Upper lobe of left lung (tissue), 6 donors: Measurements from ENCODE around the gene CARF. TPM values are rescaled to one million over a fixed set of nuclear protein-coding genes. Genes with fewer than 3 reads are reported as not detected.

Experiments used
- ATAC-seq, 2 donors: fragments of 200-7000 bp; cut with Tn5 transposase; one replicate each; pipeline ENCODE4 v1.9.1; 2022; ENCODE audit warnings: mild to moderate bottlenecking in 2 of 2, moderate library complexity in 2 of 2; ENCODE audit not compliant: low FRiP score in 2 of 2
- DNase-seq, 2 donors: peaks; one replicate each; pipeline ENCODE4 v3.0.0-alpha.2; 2019 to 2020
- H3K27ac ChIP-seq, 4 donors: fragments of 200-600 bp; sonication (generic); one replicate each; pipeline ENCODE4 v1.5.1; 2016 to 2019
- H3K27me3 ChIP-seq, 4 donors: fragments of 200-600 bp; sonication (generic); one replicate each; pipeline ENCODE4 v1.5.1; 2017 to 2019
- H3K36me3 ChIP-seq, 4 donors: fragments of 200-600 bp; sonication (generic); one replicate each; pipeline ENCODE4 v1.5.1; 2016 to 2019
- H3K4me1 ChIP-seq, 4 donors: fragments of 200-600 bp; sonication (generic); one replicate each; pipeline ENCODE4 v1.5.1; 2018 to 2019
- H3K4me3 ChIP-seq, 4 donors: fragments of 200-600 bp; sonication (generic); one replicate each; pipeline ENCODE4 v1.5.1; 2017 to 2019; ENCODE audit warnings: mild to moderate bottlenecking in 2 of 4, moderate library complexity in 1 of 4
- H3K9me3 ChIP-seq, 4 donors: fragments of 200-600 bp; sonication (generic); one replicate each; pipeline ENCODE4 v1.5.1; 2018 to 2019
- CTCF ChIP-seq, 6 experiments: fragments of 450-650 bp in 4 of 6; fragments of 200-600 bp in 2 of 6; sonication (generic) in 2 of 6; IDR thresholded peaks; one replicate each; pipeline ENCODE4 v1.5.1; 2016 to 2019; ENCODE audit warnings: antibody characterized with exemption in 6 of 6
- EP300 ChIP-seq, 4 donors: sonication (generic); formaldehyde crosslinking; IDR thresholded peaks; one replicate each; pipeline ENCODE4 v1.5.1; 2017; ENCODE audit warnings: antibody characterized with exemption in 4 of 4, control low read depth in 2 of 4
- POLR2A ChIP-seq, 4 donors: fragments of 450-650 bp; IDR thresholded peaks; one replicate each; pipeline ENCODE4 v1.5.1; 2016 to 2017; ENCODE audit warnings: antibody characterized with exemption in 4 of 4, mild to moderate bottlenecking in 2 of 4
- POLR2AphosphoS5 ChIP-seq, 2 donors: sonication (generic); formaldehyde crosslinking; IDR thresholded peaks; one replicate each; pipeline ENCODE4 v1.5.1; 2017; ENCODE audit warnings: antibody characterized with exemption in 2 of 2
- WGBS, 2 donors: methylation state at CpG; one replicate each; pipeline ENCODE4 v1.1.5; 2017 to 2018; 5-methylcytosine and 5-hydroxymethylcytosine counted together
- total RNA-seq, 6 donors: library from RNA; depleted of rRNA in 4 of 6; stranded (reverse); fragments of >200 nt in 4 of 6; gene quantifications; one replicate each; pipeline versions ENCODE4 v1.1.0 to v1.2.1, GENCODE V29; 2016 to 2021
- donor health status: DM: no; HTN: no; CAD: no; lungs with moderate emphysema.
- donor health status: DM: no; HTN: yes; CAD: no; lungs with severe emphysema.

CARF gene
- total RNA-seq, 6 donors from 2014 or later: 6.4 to 24.1 (median 8.7) TPM

DNA sequence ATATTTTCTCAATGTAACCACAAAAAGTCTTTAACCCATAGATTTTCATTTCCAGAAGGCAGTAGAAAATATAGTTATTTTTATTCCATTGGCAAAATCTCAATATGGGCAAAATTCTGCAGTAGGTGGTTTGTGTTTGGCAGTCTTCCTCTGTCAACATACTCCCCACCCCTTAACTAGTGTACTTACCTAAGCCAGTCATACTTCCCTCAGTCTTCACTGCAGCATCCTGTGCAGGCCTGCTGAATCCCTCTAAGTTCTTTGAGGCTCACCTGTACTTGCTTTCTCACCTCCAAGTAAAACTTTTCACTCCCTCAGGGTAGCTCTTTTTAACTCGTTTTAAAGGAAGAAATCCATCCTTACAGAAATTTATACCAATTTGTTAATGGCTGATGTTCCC lies 6.8 kb downstream of the CARF start:
- no peak for ATAC-seq
- Histone ChIP-seq H3K36me3 (peaks cover 0 to 29% (median 2%) of the 10 kb centered on the region in 4 donors), H3K4me1 (no peaks in the 10 kb centered on the region), H3K27ac (no peak overlapping the region), H3K4me3 (no peak overlapping the region), H3K27me3 (no peaks in the 10 kb centered on the region), H3K9me3 (no peaks in the 10 kb centered on the region)
- no peak for TF ChIP-seq POLR2AphosphoS5 (IDR thresholded peaks at IDR 0.05)
- TF ChIP-seq EP300 (IDR thresholded peaks at IDR 0.05): no peak
- TF ChIP-seq POLR2A (IDR thresholded peaks at IDR 0.05): no peak
- no peak for TF ChIP-seq CTCF (IDR thresholded peaks at IDR 0.05)
- 72 to 91% methylated on average over 1 of the region's 1 CpG for WGBS, 2 donors
- no peak for DNase-seq

- peaks cover 0 to 4% (median 0%) of the 10 kb centered on the region in 4 donors for H3K36me3 ChIP-seq
- no peak for DNase-seq
- ATAC-seq: peak in 1 of 2 donors; percentile 19
- TF ChIP-seq CTCF (IDR thresholded peaks at IDR 0.05) (no peak), POLR2AphosphoS5 (IDR thresholded peaks at IDR 0.05) (no peak), POLR2A (IDR thresholded peaks at IDR 0.05) (no peak), EP300 (IDR thresholded peaks at IDR 0.05) (no peak)
- WGBS, 2 donors: 92 to 94% methylated on average over 2 to 3 of the region's 3 CpGs
- H3K9me3 ChIP-seq: no peaks in the 10 kb centered on the region
- H3K27ac ChIP-seq: no peak overlapping the region
- H3K4me1 ChIP-seq: no peaks in the 10 kb centered on the region
- no peaks in the 10 kb centered on the region for H3K27me3 ChIP-seq
- H3K4me3 ChIP-seq: no peak overlapping the region
These were observed 20.5 kb downstream of the CARF start for GRCh38 chr2:202932425-202933138.

- H3K36me3 ChIP-seq: peaks cover 0 to 2% (median 0%) of the 10 kb centered on the region in 4 donors
- no peak for DNase-seq
- no peak overlapping the region for H3K4me3 ChIP-seq
- H3K27ac ChIP-seq: no peak overlapping the region
- no peak for TF ChIP-seq CTCF (IDR thresholded peaks at IDR 0.05)
- TF ChIP-seq EP300 (IDR thresholded peaks at IDR 0.05): no peak
- TF ChIP-seq POLR2A (IDR thresholded peaks at IDR 0.05): no peak
- no peak for TF ChIP-seq POLR2AphosphoS5 (IDR thresholded peaks at IDR 0.05)
- H3K4me1 ChIP-seq: no peaks in the 10 kb centered on the region
- no peaks in the 10 kb centered on the region for H3K27me3 ChIP-seq
- ATAC-seq: peak in 1 of 2 donors; percentile 26
- 97 to 100% methylated on average over 4 to 5 of the region's 5 CpGs for WGBS, 2 donors
- no peaks in the 10 kb centered on the region for H3K9me3 ChIP-seq
These were observed 21.1 kb downstream of the CARF start for GRCh38 chr2:202933139-202933510.

GRCh38 chr2:202933958-202934357 lies 21.9 kb downstream of the CARF start:
- 95 to 99% methylated on average over 2 of the region's 2 CpGs for WGBS, 2 donors
- H3K36me3 ChIP-seq: peaks cover 0 to 5% (median 0%) of the 10 kb centered on the region in 4 donors
- no peak overlapping the region for H3K27ac ChIP-seq
- H3K4me3 ChIP-seq: no peak overlapping the region
- no peaks in the 10 kb centered on the region for H3K4me1 ChIP-seq
- no peak for TF ChIP-seq POLR2A (IDR thresholded peaks at IDR 0.05)
- no peak for TF ChIP-seq CTCF (IDR thresholded peaks at IDR 0.05)
- TF ChIP-seq EP300 (IDR thresholded peaks at IDR 0.05): no peak
- no peak for TF ChIP-seq POLR2AphosphoS5 (IDR thresholded peaks at IDR 0.05)
- no peaks in the 10 kb centered on the region for H3K27me3 ChIP-seq
- ATAC-seq (no peak), DNase-seq (no peak)
- H3K9me3 ChIP-seq: no peaks in the 10 kb centered on the region

- Histone ChIP-seq H3K9me3 (no peaks in the 10 kb centered on the region), H3K36me3 (peaks cover 0 to 7% (median 0%) of the 10 kb centered on the region in 4 donors)
- WGBS, 2 donors: 95 to 100% methylated on average over 2 of the region's 2 CpGs
These were observed 22.4 kb downstream of the CARF start for GRCh38 chr2:202934456-202934855.

More at GRCh38 chr2:202934456-202934855, 22.4 kb downstream of the CARF start:
- TF ChIP-seq CTCF (IDR thresholded peaks at IDR 0.05) (no peak), POLR2AphosphoS5 (IDR thresholded peaks at IDR 0.05) (no peak), POLR2A (IDR thresholded peaks at IDR 0.05) (no peak), EP300 (IDR thresholded peaks at IDR 0.05) (no peak)
- ATAC-seq: no peak
- Histone ChIP-seq H3K4me3 (no peak overlapping the region), H3K4me1 (no peaks in the 10 kb centered on the region), H3K27me3 (no peaks in the 10 kb centered on the region), H3K27ac (no peak overlapping the region)
- DNase-seq: no peak
